ENCODE results near the gene BARHL1.

GRCh38 chr9:132547052-132547431 is 35.4 kb upstream of the BARHL1 start:
- TF ChIP-seq CTCF (conservative IDR thresholded peaks at IDR 0.05 in 1 of 2, IDR thresholded peaks at IDR 0.05 in 1 of 2; ENCODE audit: low read depth in 1 of 2, low read length in 2 of 2): no peak
- no peak for TF ChIP-seq EZH2 (IDR thresholded peaks at IDR 0.05; ENCODE audit: low read length, missing control alignments)

Data from fibroblast of lung (primary cell).